Measurements from ENCODE around the gene SLC26A6.

Gene SLC26A6

GRCh38 chr3:48597408-48597800 lies 37.9 kb downstream of the SLC26A6 start (continued):
- TF ChIP-seq ZNF8 (CRISPR knock-in tag; IDR thresholded peaks at IDR 0.05) (no peak), ZNF70 (CRISPR knock-in tag; IDR thresholded peaks at IDR 0.05) (no peak)

- no peak for ATAC-seq
- TF ChIP-seq PATZ1 (CRISPR knock-in tag; IDR thresholded peaks at IDR 0.05; ENCODE audit: borderline replicate concordance) (no peak), BACH2 (CRISPR knock-in tag; IDR thresholded peaks at IDR 0.05; ENCODE audit: borderline replicate concordance) (no peak), TSHZ2 (CRISPR knock-in tag; IDR thresholded peaks at IDR 0.05) (no peak), ZFP30 (CRISPR knock-in tag; IDR thresholded peaks at IDR 0.05) (no peak), OSR1 (CRISPR knock-in tag; IDR thresholded peaks at IDR 0.05) (no peak), POU6F1 (CRISPR knock-in tag; IDR thresholded peaks at IDR 0.05; ENCODE audit: borderline replicate concordance, low read depth) (no peak), GLIS3 (CRISPR knock-in tag; IDR thresholded peaks at IDR 0.05) (no peak), CREB5 (CRISPR knock-in tag; IDR thresholded peaks at IDR 0.05; ENCODE audit: low read depth) (no peak), ZNF70 (CRISPR knock-in tag; IDR thresholded peaks at IDR 0.05) (no peak), ZC3H10 (CRISPR knock-in tag; IDR thresholded peaks at IDR 0.05) (no peak), ZFP3 (CRISPR knock-in tag; IDR thresholded peaks at IDR 0.05) (no peak)
Observed at GRCh38 chr3:48596676-48597407, 38.4 kb downstream of the SLC26A6 start.

- ATAC-seq, result peak; percentile 2; the same call in 2 of the 3 replicates
- no peak for TF ChIP-seq ARNTL (CRISPR knock-in tag; IDR thresholded peaks at IDR 0.05; ENCODE audit: borderline replicate concordance, low read depth)
- no peak for TF ChIP-seq TOX (CRISPR knock-in tag; IDR thresholded peaks at IDR 0.05; ENCODE audit: borderline replicate concordance)
- no peak for TF ChIP-seq OSR1 (CRISPR knock-in tag; IDR thresholded peaks at IDR 0.05)
- TF ChIP-seq GLIS3 (CRISPR knock-in tag; IDR thresholded peaks at IDR 0.05), result no peak
- TF ChIP-seq CSRNP3 (CRISPR knock-in tag; IDR thresholded peaks at IDR 0.05), result no peak
- TF ChIP-seq SNAI2 (CRISPR knock-in tag; IDR thresholded peaks at IDR 0.05), result no peak
- TF ChIP-seq POU6F1 (CRISPR knock-in tag; IDR thresholded peaks at IDR 0.05; ENCODE audit: borderline replicate concordance, low read depth), result no peak
- no peak for TF ChIP-seq ZNF70 (CRISPR knock-in tag; IDR thresholded peaks at IDR 0.05)
- TF ChIP-seq PATZ1 (CRISPR knock-in tag; IDR thresholded peaks at IDR 0.05; ENCODE audit: borderline replicate concordance), result no peak
- no peak for TF ChIP-seq BACH2 (CRISPR knock-in tag; IDR thresholded peaks at IDR 0.05; ENCODE audit: borderline replicate concordance)
- TF ChIP-seq RARB (CRISPR knock-in tag; IDR thresholded peaks at IDR 0.05), result no peak
- TF ChIP-seq ZFP30 (CRISPR knock-in tag; IDR thresholded peaks at IDR 0.05), result no peak
- TF ChIP-seq CSDC2 (CRISPR knock-in tag; IDR thresholded peaks at IDR 0.05), result no peak
- TF ChIP-seq ZC3H10 (CRISPR knock-in tag; IDR thresholded peaks at IDR 0.05), result no peak
- no peak for TF ChIP-seq ISL1 (CRISPR knock-in tag; IDR thresholded peaks at IDR 0.05)
Observed at GRCh38 chr3:48596157-48596556, 39.1 kb downstream of the SLC26A6 start.
